PC-9 (cell line): Measurements from ENCODE around the gene NSMCE1. TPM values are rescaled to one million over a fixed set of nuclear protein-coding genes. Genes with fewer than 3 reads are reported as not detected.

Experiments used
- BruUV-seq: library from RNA; stranded (reverse); fragments of 400-500 nt; replicated peaks from 2 replicates; lab custom pipeline; 2021; lab: Mats Ljungman, UMichigan
- CTCF ChIA-PET: fragments of 300-600 bp; sonication (Branson Sonifier 250); formaldehyde crosslinking; loops from one replicate; lab custom pipeline; 2022; ENCODE audit warnings: antibody characterized with exemption; lab: Charles Lee
- POLR2A ChIA-PET: fragments of 300-600 bp; sonication (Branson Sonifier 250); formaldehyde crosslinking; loops from one replicate; lab custom pipeline; 2022; ENCODE audit warnings: antibody characterized with exemption; ENCODE audit not compliant: unreplicated experiment; lab: Charles Lee
- DNase-seq, 2 experiments: peaks; one replicate each; pipeline versions ENCODE4 v3.0.0 to v3.0.0-alpha.2; 2015 to 2022; ENCODE audit warnings: mixed read lengths in 1 of 2
- H2AFZ ChIP-seq: fragments of 200-600 bp; sonication (generic); 2 replicates; pipeline ENCODE4 v1.8.1; 2017; ENCODE audit warnings: antibody characterized with exemption
- H3F3A ChIP-seq: fragments of 200-600 bp; sonication (generic); 2 replicates; pipeline ENCODE4 v1.8.1; 2017; ENCODE audit warnings: antibody characterized with exemption, mild to moderate bottlenecking, low read depth; ENCODE audit not compliant: insufficient read depth
- H3K27ac ChIP-seq: fragments of 200-600 bp; sonication (generic); 2 replicates; pipeline ENCODE4 v1.6.1; 2016; ENCODE audit warnings: mixed run types
- H3K27me3 ChIP-seq: fragments of 200-600 bp; sonication (generic); 2 replicates; pipeline ENCODE4 v1.6.1; 2016; ENCODE audit warnings: low read depth, mixed run types; ENCODE audit not compliant: insufficient read depth
- H3K36me3 ChIP-seq: fragments of 200-600 bp; sonication (generic); 2 replicates; pipeline ENCODE4 v1.6.1; 2016; ENCODE audit warnings: low read depth, mixed run types
- H3K4me1 ChIP-seq: fragments of 200-600 bp; sonication (generic); replicated peaks from 2 replicates; pipeline ENCODE4 v1.6.1; 2016; ENCODE audit warnings: mixed run types; ENCODE audit not compliant: insufficient read depth
- H3K4me2 ChIP-seq: fragments of 200-600 bp; sonication (generic); 2 replicates; pipeline ENCODE4 v1.6.1; 2017; ENCODE audit warnings: mixed run types
- H3K4me3 ChIP-seq: fragments of 200-600 bp; sonication (generic); 2 replicates; pipeline ENCODE4 v1.6.1; 2016; ENCODE audit warnings: mixed run types
- H3K79me2 ChIP-seq: fragments of 200-600 bp; sonication (generic); 2 replicates; pipeline ENCODE4 v1.6.1; 2017; ENCODE audit warnings: low read depth, mixed run types
- H3K9me2 ChIP-seq: fragments of 200-600 bp; sonication (generic); 2 replicates; pipeline ENCODE4 v1.8.1; 2017; ENCODE audit warnings: mild to moderate bottlenecking; ENCODE audit not compliant: insufficient read depth
- H3K9me3 ChIP-seq: fragments of 200-600 bp; sonication (generic); 2 replicates; pipeline ENCODE4 v1.8.1; 2016; ENCODE audit warnings: low read depth; ENCODE audit not compliant: insufficient read depth
- H4K20me1 ChIP-seq: fragments of 200-600 bp; sonication (generic); 2 replicates; pipeline ENCODE4 v1.8.1; 2017; ENCODE audit not compliant: insufficient read depth
- EZH2 ChIP-seq: fragments of 200-600 bp; sonication (generic); IDR thresholded peaks from 2 replicates; pipeline ENCODE4 v1.8.0; 2017; ENCODE audit warnings: antibody characterized with exemption, low read depth
- intact Hi-C: fragments of 100-400 bp; cut with micrococcal nuclease; formaldehyde crosslinking; loops from one replicate; pipeline ENCODE4 v1.10.0; 2022; ENCODE audit not compliant: unreplicated experiment
- total RNA-seq: library from RNA; stranded (reverse); gene quantifications from 2 replicates; pipeline ENCODE4 v1.2.3, GENCODE V29; 2021
- TF ChIP-seq, protein P1 (sequence below): fragments of 200-600 bp; sonication (generic); conservative IDR thresholded peaks from 2 replicates; pipeline ENCODE4 v1.6.1; 2017; ENCODE audit warnings: mixed run types, antibody characterized with exemption, mild to moderate bottlenecking, moderate library complexity

NSMCE1 gene
- total RNA-seq, 1 experiment from 2014 or later: 114 TPM

- Histone ChIP-seq H3F3A (no peaks in the 10 kb centered on the region), H3K27me3 (no peaks in the 10 kb centered on the region), H3K36me3 (no peaks in the 10 kb centered on the region), H3K9me3 (no peaks in the 10 kb centered on the region), H3K4me2 (no peak overlapping the region), H2AFZ (no peak overlapping the region), H3K27ac (no peak overlapping the region), H3K9me2 (no peaks in the 10 kb centered on the region), H3K4me3 (no peak overlapping the region), H3K4me1 (no peaks in the 10 kb centered on the region), H4K20me1 (no peaks in the 10 kb centered on the region), H3K79me2 (no peaks in the 10 kb centered on the region)
- CTCF ChIA-PET: no interaction called here
- BruUV-seq: no TSS peak
- intact Hi-C loops: no loop called here
- no peak for DNase-seq
- TF ChIP-seq, protein P1, sequence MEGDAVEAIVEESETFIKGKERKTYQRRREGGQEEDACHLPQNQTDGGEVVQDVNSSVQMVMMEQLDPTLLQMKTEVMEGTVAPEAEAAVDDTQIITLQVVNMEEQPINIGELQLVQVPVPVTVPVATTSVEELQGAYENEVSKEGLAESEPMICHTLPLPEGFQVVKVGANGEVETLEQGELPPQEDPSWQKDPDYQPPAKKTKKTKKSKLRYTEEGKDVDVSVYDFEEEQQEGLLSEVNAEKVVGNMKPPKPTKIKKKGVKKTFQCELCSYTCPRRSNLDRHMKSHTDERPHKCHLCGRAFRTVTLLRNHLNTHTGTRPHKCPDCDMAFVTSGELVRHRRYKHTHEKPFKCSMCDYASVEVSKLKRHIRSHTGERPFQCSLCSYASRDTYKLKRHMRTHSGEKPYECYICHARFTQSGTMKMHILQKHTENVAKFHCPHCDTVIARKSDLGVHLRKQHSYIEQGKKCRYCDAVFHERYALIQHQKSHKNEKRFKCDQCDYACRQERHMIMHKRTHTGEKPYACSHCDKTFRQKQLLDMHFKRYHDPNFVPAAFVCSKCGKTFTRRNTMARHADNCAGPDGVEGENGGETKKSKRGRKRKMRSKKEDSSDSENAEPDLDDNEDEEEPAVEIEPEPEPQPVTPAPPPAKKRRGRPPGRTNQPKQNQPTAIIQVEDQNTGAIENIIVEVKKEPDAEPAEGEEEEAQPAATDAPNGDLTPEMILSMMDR: no peak
- no peak for TF ChIP-seq EZH2
- POLR2A ChIA-PET: no interaction called here
Measured at GRCh38 chr16:27222249-27223225, 46.0 kb downstream of the NSMCE1 start.

DNA sequence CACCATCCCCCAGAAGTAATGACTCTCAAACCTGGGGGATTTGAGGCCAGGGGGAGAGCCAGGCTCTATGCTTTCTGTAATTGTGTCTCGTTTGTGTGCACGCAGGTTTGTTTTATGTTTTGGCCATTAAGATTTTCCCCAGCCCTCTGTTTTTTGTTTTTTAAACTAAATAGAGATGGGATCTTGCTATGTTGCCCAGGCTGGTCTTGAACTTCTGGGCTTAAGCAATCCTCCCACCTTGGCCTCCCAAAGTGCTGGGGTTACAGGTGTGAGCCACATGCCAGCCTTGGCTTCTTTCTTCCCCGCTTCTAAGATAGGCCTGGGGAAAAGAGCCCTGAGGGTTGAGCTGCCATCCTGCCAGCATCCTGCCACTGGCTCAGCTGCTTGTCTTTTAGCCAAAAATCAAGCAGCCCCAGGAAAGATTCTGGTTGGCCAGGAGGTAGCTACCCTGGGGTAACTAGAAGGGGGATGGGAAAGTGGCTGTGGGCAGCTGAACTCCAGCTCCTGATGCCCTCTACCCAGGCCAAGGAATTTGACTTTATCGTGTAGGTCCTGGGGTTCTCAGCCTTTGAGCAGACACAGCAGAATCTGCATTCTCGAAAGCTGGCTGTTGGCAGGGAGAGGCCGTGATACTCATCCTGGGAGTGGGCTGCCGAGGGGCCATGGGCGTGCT is 46.9 kb downstream of the NSMCE1 start:
- no peak for TF ChIP-seq EZH2
- TF ChIP-seq, protein P1: no peak
- Histone ChIP-seq H3K36me3 (no peaks in the 10 kb centered on the region), H3K27me3 (no peaks in the 10 kb centered on the region), H3K4me2 (no peak overlapping the region), H2AFZ (no peak overlapping the region), H3F3A (no peaks in the 10 kb centered on the region), H3K27ac (no peak overlapping the region), H3K4me3 (no peak overlapping the region), H3K9me3 (no peaks in the 10 kb centered on the region), H4K20me1 (no peaks in the 10 kb centered on the region), H3K9me2 (no peaks in the 10 kb centered on the region), H3K79me2 (no peaks in the 10 kb centered on the region), H3K4me1 (no peaks in the 10 kb centered on the region)
- intact Hi-C loops: no loop called here
- DNase-seq: no peak
- CTCF ChIA-PET: interaction anchor here (0.6 kb wide), 1 partner anchor 57 kb away, joined by 3 read pairs; no protein-coding TSS in a partner anchor
- TSS peak; percentile 27 for BruUV-seq
- POLR2A ChIA-PET: no interaction called here

DNA sequence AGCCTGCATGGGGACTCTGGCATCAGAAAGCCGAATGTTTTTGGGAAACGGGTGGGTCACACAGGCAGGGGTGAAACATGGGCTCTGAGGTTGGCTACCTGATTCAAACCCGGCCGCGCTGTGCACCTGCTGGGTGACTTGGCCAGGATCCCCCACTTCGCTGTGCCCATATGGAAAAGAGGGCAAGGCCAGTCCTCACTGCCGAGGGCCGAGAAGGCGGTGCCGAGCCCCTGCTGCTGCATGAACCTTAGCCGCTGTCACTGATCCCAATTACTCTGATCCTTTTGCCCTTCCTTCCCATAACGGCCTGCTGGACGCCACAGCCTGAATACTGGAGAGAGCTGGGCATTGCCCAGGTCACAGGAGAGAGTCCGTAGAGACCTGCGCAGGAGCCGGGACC is 47.6 kb downstream of the NSMCE1 start:
- Histone ChIP-seq H3K27ac (no peak overlapping the region), H3K9me2 (no peaks in the 10 kb centered on the region), H3K9me3 (no peaks in the 10 kb centered on the region), H4K20me1 (no peaks in the 10 kb centered on the region), H3F3A (no peaks in the 10 kb centered on the region), H3K4me3 (no peak overlapping the region), H3K36me3 (no peaks in the 10 kb centered on the region), H3K4me1 (no peaks in the 10 kb centered on the region), H2AFZ (no peak overlapping the region), H3K27me3 (no peaks in the 10 kb centered on the region), H3K79me2 (no peaks in the 10 kb centered on the region), H3K4me2 (no peak overlapping the region)
- no peak for DNase-seq
- BruUV-seq: no TSS peak
- CTCF ChIA-PET: no interaction called here
- no peak for TF ChIP-seq EZH2
- TF ChIP-seq, protein P1: no peak
- intact Hi-C loops: no loop called here
- POLR2A ChIA-PET: no interaction called here
